B cell (primary cell): Measurements from ENCODE around the gene BTF3. TPM values are rescaled to one million over a fixed set of nuclear protein-coding genes. Genes with fewer than 3 reads are reported as not detected.

Experiments used
- ATAC-seq: fragments of 200-7000 bp; cut with Tn5 transposase; one replicate; pipeline ENCODE4 v1.10.0; 2021; ENCODE audit warnings: low read depth, mild to moderate bottlenecking, moderate number of reproducible peaks, moderate library complexity
- CTCF ChIA-PET: fragments of 350-600 bp; sonication (Branson Sonifier 250); formaldehyde crosslinking; loops from one replicate; lab custom pipeline; 2021; ENCODE audit warnings: antibody characterized with exemption, inconsistent platforms; lab: Charles Lee
- POLR2A ChIA-PET: fragments of 350-600 bp; sonication (Branson Sonifier 250); formaldehyde crosslinking; loops from one replicate; lab custom pipeline; 2021; ENCODE audit warnings: antibody characterized with exemption; lab: Charles Lee
- DNase-seq: peaks from one replicate; pipeline ENCODE4 v3.0.0; 2013
- H2AFZ ChIP-seq: 2 replicates; pipeline ENCODE4 v1.6.1; 2012; ENCODE audit warnings: mild to moderate bottlenecking, low read depth, low read length; ENCODE audit not compliant: insufficient read depth, poor library complexity, severe bottlenecking
- H3K27ac ChIP-seq, 2 donors: 1 replicate in 1 of 2; 2 replicates in 1 of 2; pipeline ENCODE4 v1.5.1; 2012 to 2013; ENCODE audit warnings: low read length in 2 of 2, mild to moderate bottlenecking in 2 of 2, moderate library complexity in 1 of 2
- H3K27me3 ChIP-seq, 4 experiments: fragments of 200-600 bp in 1 of 4; sonication (generic) in 1 of 4; replicated peaks in 1 of 4; 1 replicate in 2 of 4; 2 replicates in 2 of 4; pipeline versions ENCODE4 v1.6.1 to v1.7.0; 2013 to 2016; ENCODE audit warnings: low read length in 3 of 4, mild to moderate bottlenecking in 2 of 4, mixed read lengths in 1 of 4, moderate library complexity in 1 of 4; ENCODE audit not compliant: insufficient read depth in 4 of 4, control insufficient read depth in 3 of 4; ENCODE audit errors: control extremely low read depth in 1 of 4
- H3K36me3 ChIP-seq, 2 experiments: replicated peaks in 1 of 2; 1 replicate in 1 of 2; 2 replicates in 1 of 2; pipeline versions ENCODE4 v1.6.1 to v1.7.1; 2013; ENCODE audit warnings: low read length in 1 of 2; ENCODE audit not compliant: insufficient read depth in 2 of 2, control insufficient read depth in 1 of 2; ENCODE audit errors: control extremely low read depth in 1 of 2, extremely low read depth in 1 of 2
- H3K4me1 ChIP-seq, 2 donors: fragments of 200-600 bp in 1 of 2; sonication (generic) in 1 of 2; 1 replicate in 1 of 2; 2 replicates in 1 of 2; pipeline versions ENCODE4 v1.5.1 to v1.6.1; 2013 to 2017; ENCODE audit warnings: low read length in 2 of 2; ENCODE audit not compliant: control insufficient read depth in 2 of 2, insufficient read depth in 2 of 2
- H3K4me2 ChIP-seq: replicated peaks from 2 replicates; pipeline ENCODE3; 2012; ENCODE audit warnings: mild to moderate bottlenecking, low read depth, low read length; ENCODE audit not compliant: poor library complexity, severe bottlenecking
- H3K4me3 ChIP-seq, 5 experiments: fragments of 200-600 bp in 1 of 5; sonication (generic) in 1 of 5; 1 replicate in 3 of 5; 2 replicates in 2 of 5; pipeline versions ENCODE4 v1.5.1 to v1.7.0; 2011 to 2016; ENCODE audit warnings: low read length in 4 of 5, mild to moderate bottlenecking in 4 of 5, low read depth in 2 of 5, control low read depth in 1 of 5, moderate library complexity in 1 of 5; ENCODE audit not compliant: insufficient read depth in 1 of 5; ENCODE audit errors: control extremely low read depth in 1 of 5, extremely low read depth in 1 of 5
- H3K79me2 ChIP-seq: fragments of 200-600 bp; sonication (generic); one replicate; pipeline ENCODE4 v1.6.0; 2016; ENCODE audit warnings: low read length; ENCODE audit not compliant: control insufficient read depth, insufficient read depth
- H3K9ac ChIP-seq: fragments of 200-600 bp; sonication (generic); 2 replicates; pipeline ENCODE4 v1.6.1; 2017; ENCODE audit warnings: mild to moderate bottlenecking, low read length, moderate library complexity
- H3K9me3 ChIP-seq, 3 donors: one replicate each; pipeline versions ENCODE4 v1.6.1 to v1.7.1; 2013; ENCODE audit warnings: low read length in 2 of 3; ENCODE audit not compliant: control insufficient read depth in 2 of 3, insufficient read depth in 1 of 3; ENCODE audit errors: control extremely low read depth in 1 of 3
- H4K20me1 ChIP-seq: 2 replicates; pipeline ENCODE4 v1.6.0; 2012; ENCODE audit warnings: mild to moderate bottlenecking, low read length; ENCODE audit not compliant: insufficient read depth, control insufficient read depth, poor library complexity, severe bottlenecking
- H3K27ac Mint-ChIP-seq: one replicate; pipeline ENCODE4 v1.8.0; 2021; ENCODE audit warnings: mixed read lengths
- H3K27me3 Mint-ChIP-seq: one replicate; pipeline ENCODE4 v1.8.0; 2021; ENCODE audit warnings: mixed read lengths
- H3K4me1 Mint-ChIP-seq: one replicate; pipeline ENCODE4 v1.8.0; 2021; ENCODE audit warnings: mixed read lengths
- H3K4me3 Mint-ChIP-seq: one replicate; pipeline ENCODE4 v1.8.0; 2021; ENCODE audit warnings: mixed read lengths
- H3K9me3 Mint-ChIP-seq: one replicate; pipeline ENCODE4 v1.8.0; 2022; ENCODE audit warnings: mixed read lengths; ENCODE audit not compliant: insufficient read depth
- EZH2 ChIP-seq: IDR thresholded peaks from 2 replicates; pipeline ENCODE4 v1.6.1; 2012; ENCODE audit warnings: borderline replicate concordance, low read depth, mild to moderate bottlenecking, moderate library complexity, low read length; ENCODE audit not compliant: insufficient read depth, poor library complexity, severe bottlenecking
- WGBS: methylation state at CpG from one replicate; pipeline ENCODE4 v1.1.5; 2013; ENCODE audit warnings: missing lambda C conversion rate; ENCODE audit not compliant: insufficient coverage; 5-methylcytosine and 5-hydroxymethylcytosine counted together
- intact Hi-C: fragments of 100-400 bp; cut with micrococcal nuclease; formaldehyde crosslinking; loops from one replicate; pipeline ENCODE4 v1.10.0; 2022
- polyA minus RNA-seq: library from RNA; depleted of rRNA, polyadenylated mRNA; stranded (reverse); fragments of >200 nt; gene quantifications from 2 replicates; pipeline ENCODE4 v1.2.3, GENCODE V29; 2012
- polyA plus RNA-seq: library from polyadenylated mRNA; depleted of rRNA; stranded (reverse); fragments of >200 nt; gene quantifications from 2 replicates; pipeline ENCODE4 v1.2.3, GENCODE V29; 2012
- total RNA-seq, 2 donors: library from RNA; stranded (reverse); fragments of 120-200 nt in 1 of 2; gene quantifications; 1 replicate in 1 of 2; 2 replicates in 1 of 2; pipeline versions ENCODE4 v1.2.3 to v1.2.4, GENCODE V29; 2013 to 2022
- TF ChIP-seq, protein P1 (sequence below): fragments of 200-600 bp; IDR thresholded peaks from one replicate; pipeline ENCODE4 v1.8.0; 2022; ENCODE audit warnings: antibody characterized with exemption, mild to moderate bottlenecking

BTF3 gene
- 452 and 466 TPM in 2 replicates for total RNA-seq
- total RNA-seq (2013) = 443 TPM
- polyA plus RNA-seq = 309 and 541 TPM in 2 replicates
- 59.8 and 127 TPM in 2 replicates for polyA minus RNA-seq

DNA sequence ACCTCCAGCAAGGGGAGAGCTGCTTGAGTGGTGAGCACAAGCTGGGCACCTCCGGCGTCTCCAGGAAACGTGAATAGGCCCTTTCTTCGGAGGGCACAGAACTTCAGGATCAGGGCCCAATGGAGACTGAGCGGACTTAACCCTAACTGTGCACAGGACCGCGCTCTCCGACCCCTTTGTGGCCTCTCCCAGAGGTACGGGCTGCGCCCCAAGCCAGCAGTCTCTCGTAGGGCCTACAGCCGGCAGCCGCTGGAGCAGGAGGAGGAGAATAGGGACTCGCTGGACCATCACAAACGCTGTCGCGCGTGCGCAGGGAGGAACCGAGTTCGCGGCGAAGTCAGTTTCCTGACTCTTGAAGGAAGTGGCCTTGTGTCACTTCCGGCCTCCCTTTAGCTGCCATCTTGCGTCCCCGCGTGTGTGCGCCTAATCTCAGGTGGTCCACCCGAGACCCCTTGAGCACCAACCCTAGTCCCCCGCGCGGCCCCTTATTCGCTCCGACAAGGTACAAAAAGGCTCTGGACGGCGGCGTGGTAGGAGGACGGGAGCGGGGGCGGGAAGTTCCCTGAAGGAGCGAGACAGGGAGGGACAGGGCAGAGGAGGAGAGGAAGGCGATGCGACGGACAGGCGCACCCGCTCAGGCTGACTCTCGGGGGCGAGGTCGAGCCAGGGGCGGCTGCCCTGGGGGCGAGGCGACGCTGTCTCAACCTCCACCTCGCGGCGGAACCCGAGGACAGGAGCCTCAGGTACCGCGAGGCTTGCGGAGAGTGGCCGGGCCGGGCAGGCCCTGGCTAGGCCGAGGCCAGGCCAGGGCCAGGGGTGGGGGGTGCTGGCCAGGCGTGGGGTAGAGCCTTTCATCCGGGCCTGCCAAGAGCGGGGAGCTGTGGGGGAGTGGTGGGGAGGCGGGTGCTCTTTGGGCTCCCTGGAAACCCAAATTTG lies at the start of gene BTF3:
Gene BTF3, plus strand, starts transcription at position 386 of the 936 bp plus-strand sequence. Its CDS starts 226 bp downstream, at position 612.
- H3K4me3 Mint-ChIP-seq = peak within 1 kb of the TSS; percentile 99
- H3K27me3 Mint-ChIP-seq = peaks cover 13% of the 10 kb centered on the region
- ATAC-seq (peak; percentile 95), DNase-seq (peak; percentile 96)
- peak within 1 kb of the TSS; percentile 96 to 99 for H3K27ac ChIP-seq
- peaks cover 19 to 33% of the 10 kb centered on the region in 2 donors for H3K4me1 ChIP-seq
- no peaks in the 10 kb centered on the region for H3K27me3 ChIP-seq
- peak within 1 kb of the TSS; percentile 60 to 98 (median 97) for H3K4me3 ChIP-seq
- peak within 1 kb of the TSS; percentile 77 for H3K4me2 ChIP-seq
- intact Hi-C loops = loop anchor here (1.0 to 5.0 kb wide), 6 partner anchors 21 to 1839 kb away; partner anchors contain the start of genes ANKRA2, GFM2, HMGCR and NSA2
- H4K20me1 ChIP-seq = peaks cover 18% of the 10 kb centered on the region
- no peaks in the 10 kb centered on the region for H3K9me3 ChIP-seq
- ChIA-PET CTCF (interaction anchor here (0.9 to 1.3 kb wide), 5 partner anchors 9 to 66 kb away, joined by 3 to 5 read pairs (median 3); no protein-coding TSS in a partner anchor), POLR2A (interaction anchor here (1.1 kb wide), 1 partner anchor 67 kb away, joined by 3 read pairs; the partner anchor contains the start of genes ANKRA2 and UTP15)
- peak within 1 kb of the TSS; percentile 96 for H2AFZ ChIP-seq
- H3K4me1 Mint-ChIP-seq = peaks cover 37% of the 10 kb centered on the region
- H3K36me3 ChIP-seq = peaks cover 0 to 20% of the 10 kb centered on the region in 2 experiments
- H3K27ac Mint-ChIP-seq = peak within 1 kb of the TSS; percentile 99
- H3K9ac ChIP-seq = peak within 1 kb of the TSS; percentile 100
- no peaks in the 10 kb centered on the region for H3K9me3 Mint-ChIP-seq
- peaks cover 44% of the 10 kb centered on the region for H3K79me2 ChIP-seq
- TF ChIP-seq EZH2 = no peak
- TF ChIP-seq, protein P1, sequence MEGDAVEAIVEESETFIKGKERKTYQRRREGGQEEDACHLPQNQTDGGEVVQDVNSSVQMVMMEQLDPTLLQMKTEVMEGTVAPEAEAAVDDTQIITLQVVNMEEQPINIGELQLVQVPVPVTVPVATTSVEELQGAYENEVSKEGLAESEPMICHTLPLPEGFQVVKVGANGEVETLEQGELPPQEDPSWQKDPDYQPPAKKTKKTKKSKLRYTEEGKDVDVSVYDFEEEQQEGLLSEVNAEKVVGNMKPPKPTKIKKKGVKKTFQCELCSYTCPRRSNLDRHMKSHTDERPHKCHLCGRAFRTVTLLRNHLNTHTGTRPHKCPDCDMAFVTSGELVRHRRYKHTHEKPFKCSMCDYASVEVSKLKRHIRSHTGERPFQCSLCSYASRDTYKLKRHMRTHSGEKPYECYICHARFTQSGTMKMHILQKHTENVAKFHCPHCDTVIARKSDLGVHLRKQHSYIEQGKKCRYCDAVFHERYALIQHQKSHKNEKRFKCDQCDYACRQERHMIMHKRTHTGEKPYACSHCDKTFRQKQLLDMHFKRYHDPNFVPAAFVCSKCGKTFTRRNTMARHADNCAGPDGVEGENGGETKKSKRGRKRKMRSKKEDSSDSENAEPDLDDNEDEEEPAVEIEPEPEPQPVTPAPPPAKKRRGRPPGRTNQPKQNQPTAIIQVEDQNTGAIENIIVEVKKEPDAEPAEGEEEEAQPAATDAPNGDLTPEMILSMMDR = no peak
- under 1% methylated on average over 67 of the region's 67 CpGs for whole genome bisulfite sequencing
